Right lobe of liver (tissue), 6 donors: ENCODE data around the gene BAZ2A. TPM values are rescaled to one million over a fixed set of nuclear protein-coding genes. Genes with fewer than 3 reads are reported as not detected.

Experiments used
- ATAC-seq, 4 donors: fragments of 200-7000 bp; cut with Tn5 transposase; one replicate each; pipeline ENCODE4 v1.9.1; 2020; ENCODE audit warnings: mild to moderate bottlenecking in 4 of 4, moderate library complexity in 4 of 4
- DNase-seq, 3 donors: peaks; one replicate each; pipeline ENCODE4 v3.0.0-alpha.2; 2020
- H3K27ac ChIP-seq, 3 donors: fragments of 200-600 bp; one replicate each; pipeline ENCODE4 v1.8.0; 2022
- H3K27me3 ChIP-seq, 2 donors: fragments of 200-600 bp; one replicate each; pipeline ENCODE4 v1.8.0; 2022
- H3K36me3 ChIP-seq, 4 donors: fragments of 200-600 bp; sonication (generic) in 1 of 4; one replicate each; pipeline versions ENCODE4 v1.5.1 to v1.8.0; 2017 to 2022; ENCODE audit warnings: control low read depth in 1 of 4
- H3K4me1 ChIP-seq, 4 donors: fragments of 200-600 bp; sonication (generic) in 1 of 4; one replicate each; pipeline versions ENCODE4 v1.5.1 to v1.8.0; 2017 to 2022; ENCODE audit warnings: control low read depth in 1 of 4
- H3K4me3 ChIP-seq, 3 donors: fragments of 200-600 bp; one replicate each; pipeline ENCODE4 v1.8.0; 2022
- H3K9me3 ChIP-seq, 4 donors: fragments of 200-600 bp; sonication (generic) in 1 of 4; one replicate each; pipeline versions ENCODE4 v1.5.1 to v1.8.0; 2017 to 2022; ENCODE audit warnings: control low read depth in 1 of 4
- POLR2A ChIP-seq: fragments of 450-650 bp; IDR thresholded peaks from one replicate; pipeline ENCODE4 v1.6.1; 2017; ENCODE audit warnings: antibody characterized with exemption, mild to moderate bottlenecking
- WGBS: methylation state at CpG from one replicate; pipeline ENCODE4 v1.1.6; 2018; ENCODE audit warnings: low coverage, low lambda C conversion rate; ENCODE audit not compliant: insufficient coverage; ENCODE audit errors: missing lambda C conversion rate; 5-methylcytosine and 5-hydroxymethylcytosine counted together
- intact Hi-C, 2 donors: fragments of 100-400 bp; cut with DNase I; formaldehyde crosslinking; loops; one replicate each; pipeline versions ENCODE4 v1.11.2 to v1.14.1; 2022
- total RNA-seq, 6 experiments: library from RNA; depleted of rRNA in 2 of 6; stranded (reverse); fragments of >200 nt in 2 of 6; fragmentation: NEBNext Ultra II Directional in 3 of 6; extraction: Animal tissue kit (Norgen Biotek cat#: 25700) in 3 of 6; gene quantifications; one replicate each; pipeline versions ENCODE4 v1.1.0 to v1.2.4, GENCODE V29; 2016 to 2023
- TF ChIP-seq, protein P1 (sequence below), 4 donors: fragments of 200-600 bp in 3 of 4; fragments of 450-650 bp in 1 of 4; IDR thresholded peaks; one replicate each; pipeline versions ENCODE4 v1.5.1 to v1.8.0; 2016 to 2022; ENCODE audit warnings: antibody characterized with exemption in 4 of 4, mild to moderate bottlenecking in 2 of 4
- donor health status: DM: no; HTN: yes; CAD: no.
- donor health status: DM: no; HTN: no; CAD: no.
- donor health status: DM: no; HTN: no; CAD: no.
- donor health status: DM: no; HTN: yes; CAD: no.
- donor health status: DM: no; HTN: yes; CAD: no.

The BAZ2A gene
- total RNA-seq, 6 experiments from 2014 or later: 21.8 to 45.7 (median 33.4) TPM

DNA sequence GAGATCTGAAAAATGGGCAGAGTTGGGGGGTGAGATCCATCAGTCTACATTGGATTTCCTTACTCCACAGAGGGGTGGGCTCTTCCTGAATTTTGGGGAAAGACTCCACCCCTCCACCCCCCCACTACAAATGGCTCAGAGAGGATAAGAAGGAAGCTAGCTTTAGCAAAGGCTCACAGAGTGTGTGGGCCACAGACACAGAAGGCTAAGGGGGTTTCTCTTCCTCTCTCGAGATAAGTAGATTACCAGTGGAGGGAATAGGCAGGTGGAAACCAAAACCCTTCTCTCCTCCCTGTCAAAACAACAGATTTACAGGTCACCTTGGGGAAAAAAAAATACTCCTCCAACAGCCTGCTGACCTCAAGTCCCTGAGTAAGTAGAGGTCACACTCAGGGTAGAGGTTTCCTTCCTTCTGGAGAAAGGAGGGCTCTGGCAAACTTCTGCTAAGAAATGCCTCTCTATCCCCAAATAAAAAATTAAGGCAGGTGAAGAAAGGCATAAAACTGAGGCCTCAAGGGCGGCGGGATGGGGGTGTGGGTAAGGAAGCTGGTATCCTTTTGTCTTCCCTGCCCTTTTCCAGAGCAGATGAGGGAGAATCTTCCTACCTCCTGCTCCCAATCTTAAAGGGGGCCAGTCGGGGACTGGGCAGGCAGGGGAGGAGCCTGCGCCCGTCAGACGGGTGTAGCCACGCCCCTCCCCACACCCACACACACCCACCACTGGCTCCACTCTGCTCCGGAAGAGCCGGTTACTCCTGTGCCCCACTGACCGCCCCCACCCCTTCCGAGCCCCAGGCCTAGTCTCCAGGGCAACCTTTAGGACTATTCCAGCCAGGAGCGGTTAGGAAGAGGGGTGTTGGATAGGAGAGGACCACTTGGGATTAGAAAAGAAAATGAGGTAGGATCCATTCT lies 1.9 kb upstream of the BAZ2A start:
- TF ChIP-seq POLR2A: no peak
- TF ChIP-seq, protein P1, sequence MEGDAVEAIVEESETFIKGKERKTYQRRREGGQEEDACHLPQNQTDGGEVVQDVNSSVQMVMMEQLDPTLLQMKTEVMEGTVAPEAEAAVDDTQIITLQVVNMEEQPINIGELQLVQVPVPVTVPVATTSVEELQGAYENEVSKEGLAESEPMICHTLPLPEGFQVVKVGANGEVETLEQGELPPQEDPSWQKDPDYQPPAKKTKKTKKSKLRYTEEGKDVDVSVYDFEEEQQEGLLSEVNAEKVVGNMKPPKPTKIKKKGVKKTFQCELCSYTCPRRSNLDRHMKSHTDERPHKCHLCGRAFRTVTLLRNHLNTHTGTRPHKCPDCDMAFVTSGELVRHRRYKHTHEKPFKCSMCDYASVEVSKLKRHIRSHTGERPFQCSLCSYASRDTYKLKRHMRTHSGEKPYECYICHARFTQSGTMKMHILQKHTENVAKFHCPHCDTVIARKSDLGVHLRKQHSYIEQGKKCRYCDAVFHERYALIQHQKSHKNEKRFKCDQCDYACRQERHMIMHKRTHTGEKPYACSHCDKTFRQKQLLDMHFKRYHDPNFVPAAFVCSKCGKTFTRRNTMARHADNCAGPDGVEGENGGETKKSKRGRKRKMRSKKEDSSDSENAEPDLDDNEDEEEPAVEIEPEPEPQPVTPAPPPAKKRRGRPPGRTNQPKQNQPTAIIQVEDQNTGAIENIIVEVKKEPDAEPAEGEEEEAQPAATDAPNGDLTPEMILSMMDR (IDR thresholded peaks at IDR 0.05): no peak
- Histone ChIP-seq H3K27me3 (no peaks in the 10 kb centered on the region), H3K4me1 (peaks cover 0 to 47% (median 12%) of the 10 kb centered on the region in 4 donors), H3K4me3 (peak overlapping the region in 1 of 3 donors; percentile 4), H3K27ac (peak overlapping the region; percentile 33 to 52 (median 49)), H3K9me3 (no peaks in the 10 kb centered on the region), H3K36me3 (peaks cover 0 to 5% (median 2%) of the 10 kb centered on the region in 4 donors)
- intact Hi-C loops: no loop called here
- 4% methylated on average over 10 of the region's 13 CpGs for WGBS
- peak in 3 of 4 donors; percentile 7 to 35 (median 20) for ATAC-seq
- DNase-seq: peak; percentile 74 to 78 (median 76)

DNA sequence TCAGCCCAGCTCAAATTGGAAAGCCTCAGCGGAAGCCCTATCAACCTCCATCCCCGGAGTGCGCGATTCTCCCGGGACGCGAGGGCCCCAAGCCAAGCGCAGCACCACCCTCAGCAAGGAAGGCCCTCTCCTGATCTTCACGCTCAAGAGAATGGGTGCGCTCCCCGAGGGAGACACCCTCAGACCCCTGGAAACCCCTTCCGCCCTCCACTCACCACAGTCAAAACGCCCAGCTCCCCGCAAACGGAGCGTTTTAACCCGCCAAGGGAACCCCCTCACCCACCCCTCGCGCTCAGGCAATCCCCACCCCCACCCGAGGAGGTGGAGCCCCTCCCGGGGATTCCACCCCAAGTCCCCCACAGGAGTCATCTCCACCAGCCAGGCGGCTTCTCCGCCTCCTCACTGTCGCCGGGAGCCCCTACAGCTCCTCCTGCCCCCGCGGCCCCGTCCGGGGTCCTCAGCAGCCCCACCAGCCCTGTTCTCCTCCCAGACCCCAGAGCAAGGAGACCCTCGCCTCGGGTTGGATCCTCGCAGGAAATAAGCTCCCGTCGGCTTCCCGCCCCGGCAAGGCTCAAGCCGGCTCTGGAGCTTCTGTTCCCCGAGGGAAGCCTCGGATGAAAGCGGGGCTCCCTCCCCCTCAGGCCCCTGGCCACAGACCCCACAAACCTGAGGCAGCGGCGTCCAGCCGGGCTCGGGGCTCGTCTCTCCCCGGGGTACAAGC lies 507 bp downstream of the BAZ2A start:
- no peak for TF ChIP-seq POLR2A
- TF ChIP-seq, protein P1 (IDR thresholded peaks at IDR 0.05): no peak
- Histone ChIP-seq H3K9me3 (no peaks in the 10 kb centered on the region), H3K27ac (peak overlapping the region; percentile 91 to 97 (median 96)), H3K27me3 (no peaks in the 10 kb centered on the region), H3K4me3 (peak overlapping the region; percentile 77 to 99 (median 98)), H3K4me1 (peaks cover 0 to 46% (median 12%) of the 10 kb centered on the region in 4 donors), H3K36me3 (peaks cover 0 to 5% (median 2%) of the 10 kb centered on the region in 4 donors)
- intact Hi-C loops: no loop called here
- ATAC-seq (peak; percentile 32 to 47 (median 40)), DNase-seq (peak; percentile 53 to 65 (median 60))
- WGBS: 0% methylated on average over 19 of the region's 46 CpGs

DNA sequence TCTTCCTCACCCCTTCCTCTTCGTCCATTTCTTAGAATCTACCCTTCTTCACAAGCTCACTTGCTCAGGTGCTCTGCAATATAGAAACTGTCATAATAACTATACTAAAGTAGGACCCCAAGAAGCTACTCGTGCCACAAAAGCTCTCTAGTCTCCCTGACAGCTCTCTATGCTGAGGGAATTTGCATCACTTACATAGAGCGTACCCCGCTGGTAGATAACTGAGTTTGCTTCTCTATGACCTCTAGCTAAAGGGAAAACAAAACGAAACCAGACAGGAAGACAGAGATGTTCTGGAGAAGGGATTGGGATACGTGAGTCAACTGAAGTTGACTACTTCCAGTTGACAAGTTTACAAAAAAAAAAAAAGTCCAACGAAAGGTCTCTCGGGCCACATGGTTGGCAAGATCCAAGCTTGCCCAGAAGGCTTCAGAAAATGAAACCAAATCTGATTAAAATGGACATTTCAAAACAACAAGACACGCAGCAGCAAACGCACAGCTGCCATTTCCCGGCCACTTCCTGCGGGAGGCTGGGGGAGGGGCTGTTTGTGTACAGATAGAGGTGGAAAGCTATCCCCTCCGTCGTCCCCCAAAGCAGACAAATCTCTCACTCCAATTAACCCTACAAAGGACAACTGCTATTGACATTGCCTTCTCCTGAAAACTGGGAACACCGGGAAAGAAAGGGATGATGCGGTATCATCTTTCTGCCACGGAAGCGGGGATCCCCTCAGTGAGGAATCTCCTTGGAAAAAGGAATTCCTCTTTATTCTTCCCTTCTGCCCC lies 1.3 kb downstream of the BAZ2A start:
- TF ChIP-seq, protein P1 (IDR thresholded peaks at IDR 0.05): no peak
- peak; percentile 32 for TF ChIP-seq POLR2A
- Histone ChIP-seq H3K27ac (peak overlapping the region; percentile 91 to 97 (median 96)), H3K27me3 (no peaks in the 10 kb centered on the region), H3K4me3 (peak overlapping the region; percentile 77 to 99 (median 98)), H3K36me3 (peaks cover 0 to 5% (median 2%) of the 10 kb centered on the region in 4 donors), H3K9me3 (no peaks in the 10 kb centered on the region), H3K4me1 (peaks cover 0 to 48% (median 12%) of the 10 kb centered on the region in 4 donors)
- DNase-seq (peak; percentile 72 to 81 (median 80)), ATAC-seq (peak; percentile 43 to 53 (median 48))
- whole genome bisulfite sequencing: under 1% methylated on average over 16 of the region's 18 CpGs
- intact Hi-C loops: no loop called here

DNA sequence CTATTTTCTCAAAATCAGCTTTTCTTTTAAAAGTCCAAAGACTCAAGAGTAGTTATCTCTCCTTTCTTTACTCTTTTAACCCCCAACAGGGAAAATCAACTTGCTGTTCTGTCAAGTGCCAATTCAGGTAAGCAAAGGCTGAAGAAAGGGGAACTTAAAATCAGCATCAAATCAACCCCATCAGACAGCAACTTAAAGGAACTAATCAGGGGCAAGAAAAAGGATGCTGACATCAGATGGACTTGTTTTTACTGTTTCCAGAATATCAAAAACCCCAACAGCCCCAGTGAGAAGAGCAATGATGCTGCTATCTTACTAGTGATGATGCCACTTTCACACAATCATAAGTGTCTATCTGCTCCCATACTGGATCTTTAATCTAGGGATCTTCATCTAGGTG lies 3.4 kb downstream of the BAZ2A start:
- Histone ChIP-seq H3K9me3 (no peaks in the 10 kb centered on the region), H3K4me1 (peaks cover 0 to 34% (median 4%) of the 10 kb centered on the region in 4 donors), H3K4me3 (no peak overlapping the region), H3K27me3 (no peaks in the 10 kb centered on the region), H3K27ac (no peak overlapping the region), H3K36me3 (peaks cover 0 to 8% (median 2%) of the 10 kb centered on the region in 4 donors)
- intact Hi-C loops: no loop called here
- TF ChIP-seq, protein P1 (IDR thresholded peaks at IDR 0.05): no peak
- TF ChIP-seq POLR2A: no peak
- no peak for ATAC-seq
- no peak for DNase-seq
